ENCODE measurements around the gene MAST1. TPM values are rescaled to one million over a fixed set of nuclear protein-coding genes. Genes with fewer than 3 reads are reported as not detected.

The MAST1 gene
- total and polyA plus RNA-seq, 4 donors: 0.08 to 0.54 (median 0.23) TPM

- H3K27ac ChIP-seq (ENCODE audit: low read depth in 1 of 2, low read length in 2 of 2): no peak within 1 kb of the TSS
- H3K9ac ChIP-seq (ENCODE audit: low read depth in 1 of 2, low read length in 2 of 2): no peak within 1 kb of the TSS
These were observed 48.8 kb downstream of the MAST1 start, which contains the start of gene KLF1 for GRCh38 chr19:12886969-12887747. Gene KLF1 (minus strand): TSS chr19:12887201. CDS start chr19:12887140, 61 bp downstream.

More at GRCh38 chr19:12886969-12887747, 48.8 kb downstream of the MAST1 start, which contains the start of gene KLF1:
- TF ChIP-seq MAX (IDR thresholded peaks at IDR 0.05) (no peak), ZBTB33 (IDR thresholded peaks at IDR 0.05) (no peak), HNF4G (IDR thresholded peaks at IDR 0.05) (no peak), FOXA1 (IDR thresholded peaks at IDR 0.05) (no peak), CTCF (IDR thresholded peaks at IDR 0.05; ENCODE audit: low read depth, low read length, missing input control) (no peak), TAF1 (conservative IDR thresholded peaks at IDR 0.05) (no peak), YY1 (IDR thresholded peaks at IDR 0.05) (no peak), REST (IDR thresholded peaks at IDR 0.05) (no peak), HNF4A (conservative IDR thresholded peaks at IDR 0.05) (no peak), RXRA (IDR thresholded peaks at IDR 0.05) (no peak), SP1 (IDR thresholded peaks at IDR 0.05) (no peak), JUND (IDR thresholded peaks at IDR 0.05) (no peak), ATF3 (IDR thresholded peaks at IDR 0.05) (no peak), RAD21 (IDR thresholded peaks at IDR 0.05) (no peak), EGR1 (IDR thresholded peaks at IDR 0.05; ENCODE audit: low read depth in 2 of 2) (no peak), NR2F2 (IDR thresholded peaks at IDR 0.05) (no peak), GABPA (IDR thresholded peaks at IDR 0.05 in 1 of 2, conservative IDR thresholded peaks at IDR 0.05 in 1 of 2) (no peak), FOXA2 (IDR thresholded peaks at IDR 0.05) (no peak)
- H3K36me3 ChIP-seq (ENCODE audit: control insufficient read depth in 4 of 4, insufficient read depth in 3 of 4, low read depth in 1 of 4, low read length in 3 of 4): no peaks in the 10 kb centered on the region
- whole genome bisulfite sequencing: 78% methylated on average over 17 of the region's 17 CpGs
- H3K4me3 ChIP-seq (ENCODE audit: low read depth in 1 of 3, low read length in 3 of 3): peak within 1 kb of the TSS in 1 of 3 donors; percentile 46
- DNase-seq (ENCODE audit: low spot score): peak; percentile 84
- peaks cover 7 to 23% (median 18%) of the 10 kb centered on the region in 4 donors for H3K4me1 ChIP-seq (ENCODE audit: control insufficient read depth in 4 of 4, insufficient read depth in 4 of 4, low read length in 3 of 4)
- H3K27me3 ChIP-seq (ENCODE audit: control insufficient read depth in 4 of 4, insufficient read depth in 4 of 4, low read length in 3 of 4): peaks cover 0 to 6% (median 0%) of the 10 kb centered on the region in 4 donors
- H3K9me3 ChIP-seq (ENCODE audit: control insufficient read depth in 4 of 4, low read length in 3 of 4): peaks cover 5 to 21% (median 12%) of the 10 kb centered on the region in 4 donors
